Measurements from ENCODE around the gene GDAP2. TPM values are rescaled to one million over a fixed set of nuclear protein-coding genes. Genes with fewer than 3 reads are reported as not detected.

Gene GDAP2
- total RNA-seq, 1 experiment from 2014 or later: 24.4 TPM

- TF ChIP-seq CTCF (conservative IDR thresholded peaks at IDR 0.05): no peak
- Histone ChIP-seq H3K23ac (ENCODE audit: insufficient read length, low read depth, low read length) (no peak overlapping the region), H4K20me1 (ENCODE audit: control insufficient read depth, insufficient read depth, insufficient read length) (no peaks in the 10 kb centered on the region), H2AFZ (ENCODE audit: low read length) (no peak overlapping the region), H2BK15ac (ENCODE audit: low read depth, low read length) (no peak overlapping the region), H4K5ac (ENCODE audit: insufficient read length, low read depth, low read length) (no peak overlapping the region), H2BK5ac (ENCODE audit: insufficient read length, low read length) (no peak overlapping the region), H3K4ac (ENCODE audit: low read depth, low read length) (no peak overlapping the region), H3K79me2 (ENCODE audit: insufficient read depth, low read length) (no peaks in the 10 kb centered on the region), H2BK12ac (ENCODE audit: insufficient read length, low read depth, low read length) (no peak overlapping the region), H3K14ac (ENCODE audit: insufficient read depth, low read length) (no peak overlapping the region), H3K27ac (ENCODE audit: insufficient read length, low read depth, low read length) (no peak overlapping the region), H3K18ac (ENCODE audit: insufficient read length, low read depth, low read length) (no peak overlapping the region), H3K56ac (ENCODE audit: insufficient read length, low read depth, low read length) (no peak overlapping the region), H3K79me1 (ENCODE audit: insufficient read depth, low read depth, low read length, poor library complexity, severe bottlenecking) (no peaks in the 10 kb centered on the region), H3T11ph (ENCODE audit: low read length) (no peak overlapping the region), H3K9ac (ENCODE audit: extremely low read depth, insufficient read length, low read length) (no peak overlapping the region), H2AK5ac (ENCODE audit: insufficient read length, low read length) (no peak overlapping the region), H3K4me1 (ENCODE audit: insufficient read depth, low read length) (no peaks in the 10 kb centered on the region), H3K9me3 (ENCODE audit: control insufficient read depth, low read depth, low read length) (no peaks in the 10 kb centered on the region), H3K27me3 (ENCODE audit: insufficient read depth, low read length) (no peaks in the 10 kb centered on the region), H2BK20ac (ENCODE audit: low read depth, low read length, poor library complexity, severe bottlenecking) (no peak overlapping the region), H4K91ac (ENCODE audit: insufficient read length, low read depth, low read length) (no peak overlapping the region), H3K23me2 (ENCODE audit: insufficient read length, low read depth, low read length, poor library complexity, severe bottlenecking) (no peaks in the 10 kb centered on the region), H4K8ac (replicated peaks; ENCODE audit: insufficient read length, low read depth, low read length) (no peak overlapping the region), H3K4me2 (ENCODE audit: insufficient read depth, insufficient read length, low read length) (no peak overlapping the region), H2BK120ac (ENCODE audit: low read depth, low read length, poor library complexity, severe bottlenecking) (no peak overlapping the region)
- H3K27me3 Mint-ChIP-seq (ENCODE audit: low read depth): no peaks in the 10 kb centered on the region
- peaks cover 0 to 6% (median 5%) of the 10 kb centered on the region in 3 experiments; a peak in 1 of 7 replicates for H3K36me3 Mint-ChIP-seq (ENCODE audit: insufficient read depth in 1 of 3, low read depth in 3 of 3)
- no peak overlapping the region for H3K27ac Mint-ChIP-seq
- peaks cover 9 to 12% of the 10 kb centered on the region in 2 experiments for H3K4me1 Mint-ChIP-seq
- DNase-seq: no peak
- H3K4me3 Mint-ChIP-seq: no peak overlapping the region
- peaks cover 6 to 7% of the 10 kb centered on the region in 2 experiments; a peak in 4 of 5 replicates for H3K9me3 Mint-ChIP-seq
- no CpG with 5 or more reads among the region's 4 CpGs for WGBS (ENCODE audit: extremely low coverage, insufficient read length, low lambda C conversion rate)
These were observed 95.0 kb downstream of the GDAP2 start for GRCh38 chr1:117834416-117834815.

All from H9 (cell line).